ENCODE data around the gene CACHD1. TPM values are rescaled to one million over a fixed set of nuclear protein-coding genes. Genes with fewer than 3 reads are reported as not detected.

The CACHD1 gene
- total RNA-seq, 1 donor from 2014 or later: 14.3 TPM

DNA sequence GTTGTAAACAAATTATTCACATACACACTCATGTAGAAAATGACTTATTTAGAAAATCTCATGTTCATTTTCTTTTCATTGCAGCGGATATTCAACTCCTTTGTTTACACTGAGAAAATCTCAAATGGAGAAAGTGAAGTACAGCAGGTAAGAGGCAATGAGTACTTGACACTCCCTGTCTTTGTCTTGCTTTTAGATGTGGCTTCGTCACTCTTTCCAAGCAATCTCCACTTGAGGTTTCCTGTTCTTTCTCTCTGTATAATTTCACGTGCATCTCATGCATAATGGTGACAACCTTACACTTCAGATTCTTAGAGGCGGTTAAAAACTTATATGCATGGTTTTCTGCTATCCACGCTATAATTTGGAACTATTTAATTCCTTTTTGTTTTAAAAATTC lies 80.6 kb downstream of the CACHD1 start:
- no peak for DNase-seq

DNA sequence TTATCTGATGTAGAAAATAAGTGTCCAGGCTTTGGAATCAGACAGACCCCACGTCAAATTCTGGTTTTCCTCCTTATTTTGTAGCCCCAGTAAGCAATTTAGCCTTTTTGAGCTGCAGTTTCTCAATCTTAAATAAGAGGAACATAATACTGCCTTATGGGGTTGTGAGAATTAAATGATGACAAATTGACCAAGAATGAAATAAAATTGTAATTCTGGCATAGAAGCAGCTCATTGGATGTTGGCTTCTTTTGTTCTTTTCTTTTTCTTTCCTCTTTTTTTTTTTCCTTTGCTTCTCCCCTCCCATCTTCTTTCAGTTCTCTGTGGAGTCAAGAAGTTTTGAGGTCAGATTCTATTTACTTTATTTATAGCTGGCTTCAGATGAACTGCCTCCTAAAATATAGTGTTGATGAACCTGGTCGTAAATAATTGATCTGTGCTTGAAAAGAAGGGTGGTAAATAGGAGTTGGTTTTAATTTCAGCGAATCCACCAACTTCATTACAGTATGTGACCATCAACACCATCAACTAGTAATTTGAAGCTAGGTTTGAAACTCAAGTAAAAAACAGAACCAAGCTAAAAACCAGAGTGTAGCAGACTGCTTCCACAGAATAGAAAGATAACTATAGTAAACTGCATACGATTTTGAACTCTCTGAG lies 81.1 kb downstream of the CACHD1 start:
- DNase-seq: no peak

DNA sequence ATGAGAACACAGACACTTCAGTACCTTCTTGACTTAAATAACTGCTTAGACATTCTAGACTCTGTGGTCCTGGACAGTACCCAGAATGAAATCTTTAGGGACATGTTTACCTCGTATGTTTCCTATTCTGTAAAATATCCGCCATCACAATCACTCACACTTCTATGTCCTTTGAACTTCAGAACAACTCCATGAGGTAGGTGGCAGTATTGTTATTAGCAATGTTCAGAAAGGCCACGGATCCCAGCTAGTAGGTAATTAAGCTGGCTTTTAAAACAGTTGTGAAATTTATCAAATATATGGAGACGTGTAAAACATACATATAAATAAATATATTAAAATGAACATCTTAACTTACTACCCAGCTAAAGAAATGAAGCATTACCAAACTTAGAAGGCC lies 83.4 kb downstream of the CACHD1 start:
- no peak for DNase-seq

DNA sequence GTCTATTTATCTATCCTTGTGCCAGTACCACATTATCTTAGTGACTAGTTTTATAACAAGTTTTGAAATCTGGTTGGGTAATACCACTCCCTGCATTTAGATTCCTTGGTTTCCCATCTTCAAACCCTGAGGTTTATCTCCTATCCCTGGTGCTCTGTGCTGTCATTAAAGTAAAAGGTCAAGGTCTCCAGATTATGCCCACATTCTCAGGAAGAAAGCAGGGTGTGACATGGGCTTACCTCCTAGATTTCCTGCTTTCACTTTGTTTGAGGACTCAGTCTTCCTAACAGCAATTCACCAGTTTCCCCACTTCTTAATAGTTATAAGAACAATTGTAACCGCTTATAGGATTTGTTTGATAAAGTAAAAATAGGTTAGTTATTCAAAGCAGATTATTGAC lies 86.0 kb downstream of the CACHD1 start:
- no peak for DNase-seq

DNA sequence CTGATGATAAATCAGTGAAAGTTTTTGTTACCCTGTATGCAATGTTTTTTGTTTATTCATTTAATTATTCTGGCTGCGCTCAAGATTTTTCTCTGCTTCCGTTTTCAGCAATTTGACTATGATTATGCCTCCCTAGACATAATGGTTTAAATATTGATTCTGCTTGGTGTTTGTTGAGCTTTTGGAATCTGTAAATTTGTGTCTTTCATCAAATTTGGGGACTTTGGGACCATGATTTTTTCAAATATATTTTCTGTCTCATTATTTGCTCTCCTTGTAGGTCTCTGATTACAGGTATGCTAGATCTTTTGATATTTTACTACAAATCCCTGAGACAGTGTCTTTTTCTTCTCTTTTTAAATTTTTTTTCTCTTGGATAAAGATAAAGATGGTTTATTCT lies 92.1 kb downstream of the CACHD1 start:
- DNase-seq: no peak

DNA sequence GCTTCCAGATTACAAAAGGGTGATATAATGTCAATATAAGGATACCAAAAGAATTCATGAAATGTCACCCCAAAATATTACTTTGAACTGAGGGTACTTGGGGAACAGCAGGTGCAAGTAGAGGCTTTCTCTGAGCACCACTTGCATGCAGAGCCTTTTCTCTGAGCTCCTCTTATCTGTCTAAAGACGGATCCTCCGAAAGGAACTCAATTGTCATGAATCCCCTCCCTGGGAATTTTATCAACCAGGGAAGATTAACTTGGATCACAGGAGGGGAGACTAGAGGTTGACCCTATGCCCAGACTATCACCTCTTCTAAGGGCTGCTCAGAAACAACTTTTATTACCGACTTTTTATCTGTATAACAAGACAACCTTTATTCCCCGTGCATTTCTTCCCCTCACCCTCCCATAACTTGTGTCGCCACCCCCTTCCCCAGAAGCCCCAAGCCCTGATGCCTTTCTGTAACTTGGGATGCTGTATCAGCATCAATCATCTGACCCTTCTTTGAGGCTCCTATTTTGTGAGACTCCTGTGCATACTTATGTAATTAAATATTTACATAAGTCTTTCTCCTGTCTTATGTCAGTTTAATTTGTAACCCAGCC lies 94.1 kb downstream of the CACHD1 start:
- DNase-seq: no peak

DNA sequence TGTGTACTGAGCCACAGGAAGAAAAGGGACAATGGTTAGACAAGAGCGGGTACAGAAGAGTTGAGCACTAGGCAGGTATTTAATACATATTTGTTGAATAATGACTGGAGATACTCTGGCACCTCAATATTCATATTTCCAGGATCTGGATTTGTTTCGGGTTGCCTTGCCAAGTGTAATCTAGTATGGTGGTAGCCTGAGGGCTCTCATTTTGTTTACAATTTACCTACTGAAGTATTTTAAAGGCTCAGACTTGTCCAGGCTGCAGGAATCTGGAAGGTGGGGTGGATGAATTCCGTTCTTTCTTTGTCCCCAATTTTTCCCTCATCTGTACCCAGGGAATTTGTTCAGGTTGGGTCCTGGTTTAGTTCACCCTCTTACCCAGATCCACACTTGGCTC lies 95.0 kb downstream of the CACHD1 start:
- DNase-seq: no peak

DNA sequence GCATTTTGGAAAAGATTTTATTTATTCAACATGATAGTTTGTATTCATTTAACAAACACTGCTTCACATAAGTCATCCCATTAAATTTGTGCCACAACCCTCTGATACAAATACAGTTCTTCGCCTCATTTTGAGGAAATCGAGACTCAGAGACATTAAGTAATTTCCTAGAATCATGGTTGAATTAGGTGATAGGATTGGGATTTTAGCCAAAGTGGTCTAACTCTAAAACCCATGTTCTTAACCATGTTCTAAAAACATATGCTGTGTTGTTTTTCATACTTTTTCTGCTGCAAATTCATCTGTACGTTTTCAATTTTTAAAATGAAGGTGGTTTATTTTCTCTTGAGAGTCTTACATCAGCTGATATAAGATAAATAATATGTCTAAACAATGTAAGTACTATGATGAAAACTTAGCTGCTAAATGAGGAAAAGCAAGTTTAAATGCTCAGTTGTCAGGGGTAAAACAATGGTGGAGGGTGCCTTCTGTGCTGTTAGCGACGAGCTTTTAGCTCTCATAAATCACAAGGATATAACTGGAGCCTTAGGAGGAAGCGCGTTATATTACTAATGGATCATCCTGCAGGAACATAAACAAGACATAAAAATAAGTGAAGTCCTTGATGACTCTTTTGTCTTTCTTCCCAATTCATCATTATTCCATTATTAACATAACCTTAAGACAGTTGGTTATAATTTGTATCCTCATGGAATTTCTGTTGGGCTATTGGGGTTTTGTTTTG lies 97.7 kb downstream of the CACHD1 start:
- no peak for DNase-seq

DNA sequence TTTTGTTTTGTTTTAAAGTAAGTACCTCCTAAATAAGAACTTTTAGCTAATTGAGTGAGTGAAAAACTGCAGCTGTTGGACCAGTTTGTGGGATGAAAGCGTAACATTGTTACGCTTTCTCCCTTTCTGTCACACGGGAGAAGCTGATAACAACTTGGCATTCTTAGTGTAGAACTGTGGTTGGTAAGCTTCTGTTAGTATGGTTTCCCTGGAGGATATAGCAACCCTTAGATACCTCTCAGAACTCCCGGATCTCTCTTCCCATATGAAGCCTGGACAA lies 98.2 kb downstream of the CACHD1 start:
- DNase-seq: no peak

DNA sequence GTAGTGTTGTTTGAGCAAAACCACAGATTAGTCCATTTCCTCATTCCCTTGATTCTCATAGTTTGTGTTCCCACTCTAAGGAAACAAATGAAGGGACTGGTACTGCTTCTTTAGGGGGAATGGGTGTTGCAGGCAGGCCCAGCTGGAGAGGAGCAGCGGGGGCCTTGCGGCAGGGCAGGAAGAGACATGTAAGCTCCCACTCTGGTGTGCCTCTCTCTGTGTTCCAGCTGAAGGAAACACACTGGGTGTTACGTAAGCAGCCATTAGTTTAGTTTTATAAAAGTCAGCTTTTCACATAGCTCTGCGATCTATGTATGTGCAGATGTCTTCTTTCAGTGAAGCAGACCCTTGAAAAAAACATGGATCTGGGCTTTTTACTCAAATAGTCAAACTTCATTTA lies 99.5 kb downstream of the CACHD1 start:
- DNase-seq: no peak

DNA sequence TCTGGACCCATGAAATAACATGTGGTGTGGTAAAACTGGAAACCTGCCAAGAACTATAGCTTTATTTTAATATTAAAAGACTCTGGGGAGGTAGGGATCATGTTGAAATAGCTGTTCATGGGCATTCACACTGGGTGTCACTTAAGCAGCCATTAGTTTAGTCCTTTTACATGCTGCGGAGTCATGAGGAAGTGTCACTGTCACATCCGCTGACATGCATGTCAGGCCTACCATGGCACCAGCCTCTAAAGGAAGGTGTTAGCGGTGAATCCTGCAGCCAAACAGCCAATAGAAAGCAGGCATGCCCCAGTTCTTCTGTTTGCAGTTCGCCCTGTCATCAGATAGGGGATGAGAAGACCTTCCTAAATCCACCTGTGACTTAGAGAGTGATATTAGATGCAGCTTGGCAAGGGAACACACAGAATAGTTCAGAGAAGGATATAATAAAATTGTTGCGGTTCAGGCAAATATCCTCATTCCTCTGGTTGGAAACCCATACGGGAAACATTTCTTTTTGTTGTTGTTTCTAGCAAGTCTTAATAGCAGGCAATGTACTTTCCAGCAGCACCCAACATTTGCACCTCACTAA lies 100.4 kb downstream of the CACHD1 start:
- no peak for DNase-seq

DNA sequence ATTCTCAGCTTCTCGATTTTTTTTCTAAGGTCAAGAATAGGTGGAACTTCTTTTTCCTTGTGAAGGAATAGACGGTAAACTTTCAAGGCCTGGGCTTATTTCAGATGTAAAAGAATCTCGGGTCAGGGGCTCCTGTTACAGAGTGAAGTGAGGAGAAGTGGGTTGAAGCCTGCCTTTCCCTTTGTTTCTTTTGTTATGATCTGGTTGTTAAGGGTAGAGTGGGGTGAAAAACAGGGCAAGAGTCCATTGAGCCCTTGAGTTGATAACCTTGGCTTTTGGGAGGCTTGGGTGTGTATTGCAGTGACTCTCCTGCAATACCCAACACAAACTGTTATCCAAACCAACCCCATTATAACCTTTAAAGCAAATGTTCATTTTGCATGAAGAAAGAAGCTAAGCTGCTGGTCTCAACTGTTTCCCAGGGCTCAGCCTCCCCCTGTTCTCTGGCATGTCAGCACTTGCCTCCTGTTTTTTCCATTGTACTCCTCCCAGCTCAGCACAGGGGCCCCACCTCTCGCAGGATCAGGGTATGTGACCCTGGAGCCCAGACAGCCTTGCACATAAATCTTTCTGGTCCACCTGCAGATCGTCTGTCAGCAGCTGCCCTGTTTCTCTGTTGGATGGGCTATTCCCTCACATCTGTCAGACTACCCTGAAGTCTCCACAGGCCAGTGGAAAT lies 102.4 kb downstream of the CACHD1 start:
- no peak for DNase-seq

DNA sequence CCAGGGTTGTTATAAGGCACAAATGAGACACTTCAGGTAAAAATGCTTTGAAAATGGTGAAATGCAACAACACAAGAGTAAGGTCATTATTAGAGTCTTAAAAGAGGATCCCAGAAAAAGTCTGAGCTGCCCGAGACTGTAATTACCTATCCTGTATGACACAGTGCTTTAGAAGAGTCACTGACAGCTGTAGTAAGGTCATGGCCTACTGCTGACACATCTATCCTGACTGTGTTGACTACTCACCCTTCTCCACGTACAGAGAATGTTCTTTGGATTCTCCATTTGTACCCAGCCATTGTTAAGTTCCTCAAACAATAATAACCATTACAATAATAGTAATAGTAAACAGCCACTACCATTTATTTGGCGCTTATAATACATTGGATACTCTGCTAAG lies 104.4 kb downstream of the CACHD1 start:
- no peak for DNase-seq

DNA sequence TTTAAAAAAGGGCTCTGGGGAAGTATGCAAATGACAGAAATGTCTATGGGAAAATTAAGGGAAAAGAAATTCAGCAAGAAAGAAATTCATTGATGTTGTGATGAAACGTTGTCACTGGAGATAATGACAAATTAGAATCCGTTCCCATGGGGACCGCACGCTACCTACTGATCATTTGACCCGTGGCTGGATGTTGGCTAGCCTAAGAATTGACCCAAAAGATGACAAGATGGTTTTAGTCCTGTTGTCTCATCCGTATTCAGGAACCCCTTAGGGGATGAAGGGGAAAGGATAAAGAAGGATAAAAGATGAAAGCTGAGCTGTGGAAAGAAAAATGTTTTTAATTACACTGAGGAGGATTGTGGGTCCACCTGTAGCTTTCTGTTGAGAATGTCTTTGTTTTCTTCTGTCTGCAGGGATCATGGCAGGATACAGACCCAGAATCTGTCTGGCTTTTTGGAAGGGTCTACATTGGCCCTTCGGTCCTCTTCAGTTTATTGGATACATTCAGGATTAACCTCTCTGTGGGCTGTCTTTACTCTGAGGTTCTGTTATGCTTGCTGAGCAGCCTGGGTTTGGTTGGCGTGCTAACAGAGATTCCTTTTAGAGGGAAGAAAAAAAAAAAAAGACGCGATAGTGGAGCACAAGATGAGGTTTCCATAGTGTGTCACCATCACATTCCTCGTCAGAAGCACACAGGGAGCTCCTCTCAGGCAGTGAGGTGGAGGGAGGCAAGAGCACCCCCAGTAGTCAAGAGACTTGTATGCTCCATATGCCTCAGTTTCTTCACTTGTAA lies 106.2 kb downstream of the CACHD1 start:
- no peak for DNase-seq

DNA sequence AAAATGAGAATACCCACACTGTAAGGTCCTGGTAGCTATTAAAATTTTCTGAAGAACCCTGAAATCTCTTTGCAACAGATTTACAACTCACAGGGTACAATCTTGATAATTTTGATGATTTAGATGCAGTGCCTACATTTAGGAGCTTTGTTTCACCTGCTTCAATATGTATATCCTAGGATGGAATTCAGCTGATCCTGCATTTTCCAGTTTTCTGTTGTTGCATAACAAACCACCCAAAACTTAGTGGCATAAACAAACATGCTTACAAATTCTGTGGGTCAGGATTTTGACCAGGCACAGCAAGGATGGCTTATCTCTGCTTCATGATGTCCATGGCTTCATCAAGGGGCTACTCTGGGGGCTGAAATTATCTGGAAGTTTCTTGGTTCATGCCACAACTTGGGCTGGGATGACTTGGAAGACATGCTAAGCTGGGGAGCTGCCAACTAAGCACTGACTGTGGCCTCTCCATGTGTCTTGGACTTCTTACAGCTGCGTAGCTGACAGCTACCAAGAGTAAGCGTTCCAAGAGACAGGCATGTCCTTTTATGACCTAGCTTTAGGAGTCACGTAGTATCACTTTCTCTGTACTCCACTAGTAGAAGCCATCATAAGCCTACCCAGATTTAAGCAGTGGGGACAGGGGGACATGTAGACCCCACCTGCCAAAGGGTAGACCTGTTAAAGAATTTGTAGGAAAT lies 108.5 kb downstream of the CACHD1 start:
- no peak for DNase-seq

DNA sequence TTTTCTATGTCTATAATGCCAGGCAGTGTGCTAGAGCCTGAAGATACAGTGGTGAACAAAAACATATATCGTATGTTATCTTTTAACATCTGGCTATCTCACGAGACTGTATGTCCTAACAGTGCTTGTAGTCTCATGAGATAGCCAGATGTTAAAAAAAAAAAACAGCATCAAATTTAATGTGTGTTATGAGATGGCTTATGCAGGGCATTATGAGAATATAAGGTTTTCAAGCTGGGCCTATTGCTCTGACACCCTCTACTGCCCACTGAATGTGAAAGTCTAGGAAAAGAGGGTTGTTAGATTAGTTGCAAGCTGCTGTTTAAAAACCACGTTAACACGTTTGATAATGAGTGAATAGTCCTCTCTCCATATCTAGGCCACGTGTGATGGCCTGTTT lies 109.8 kb downstream of the CACHD1 start:
- DNase-seq: no peak

DNA sequence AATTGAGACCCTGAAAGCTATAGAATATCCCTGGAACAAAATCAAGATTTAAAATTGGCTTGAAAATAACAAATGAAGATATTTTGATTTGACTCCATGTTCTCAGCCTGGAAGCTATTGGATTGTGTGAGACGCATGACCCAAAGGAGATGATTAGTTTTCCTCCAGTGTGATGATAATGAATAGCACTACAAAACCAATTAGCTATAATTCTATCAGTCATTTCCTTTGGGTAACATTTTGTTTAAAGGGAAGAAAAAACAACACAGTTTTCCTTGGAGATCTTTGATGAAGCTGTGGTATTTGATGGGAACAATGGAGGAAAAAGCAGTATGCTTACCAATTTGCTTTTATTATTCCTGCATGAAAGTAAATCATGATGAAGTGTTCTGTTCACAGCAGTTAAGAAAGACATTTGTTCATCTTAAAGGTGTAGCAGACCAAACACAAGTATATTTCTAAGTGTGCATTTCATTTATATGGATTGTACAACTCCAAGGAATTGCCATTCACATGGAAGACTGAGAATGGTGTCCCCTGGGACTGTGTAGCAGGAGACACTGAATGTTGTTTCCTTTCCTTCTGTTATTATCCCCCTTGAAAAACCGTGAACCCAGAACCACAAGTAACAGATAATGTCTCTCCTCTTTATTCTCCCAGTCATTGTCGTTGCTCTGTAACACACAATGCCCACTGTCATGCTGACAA lies 111.4 kb downstream of the CACHD1 start:
- no peak for DNase-seq

DNA sequence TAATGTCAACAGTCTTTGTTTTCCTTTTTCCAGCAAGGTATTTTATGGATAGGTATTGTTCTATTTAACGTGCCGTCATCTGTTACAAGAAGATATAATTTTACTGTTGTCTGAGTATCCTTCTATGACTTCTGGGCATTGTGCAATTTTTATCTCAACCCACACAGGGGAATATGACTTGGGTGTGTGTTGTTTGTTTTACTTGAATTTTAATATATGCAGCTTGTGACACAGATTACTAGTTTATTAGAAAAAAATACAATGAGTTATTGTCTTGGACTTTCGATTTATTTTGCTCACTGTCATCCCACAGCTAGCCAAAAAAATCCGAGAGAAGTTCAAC lies 111.9 kb downstream of the CACHD1 start:
- DNase-seq: no peak

DNA sequence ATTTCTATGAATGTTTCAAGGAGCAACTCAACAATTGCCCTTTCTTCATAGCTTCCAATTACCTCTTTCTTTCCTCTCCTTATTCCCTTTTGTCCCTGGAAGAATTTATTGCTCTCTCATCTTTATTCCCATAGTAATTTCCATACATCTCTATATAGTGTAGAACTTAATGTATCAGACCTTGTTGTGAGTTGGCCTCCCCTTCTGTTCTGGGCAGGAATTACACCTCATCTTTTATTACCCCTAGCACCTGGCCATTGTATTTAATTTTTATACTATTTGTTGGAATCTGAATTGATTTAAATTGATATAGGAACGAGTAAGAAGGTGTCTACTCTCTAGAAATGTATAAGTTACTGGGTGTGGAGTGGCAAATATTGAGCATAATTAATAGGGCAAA lies 114.5 kb downstream of the CACHD1 start:
- no peak for DNase-seq

DNA sequence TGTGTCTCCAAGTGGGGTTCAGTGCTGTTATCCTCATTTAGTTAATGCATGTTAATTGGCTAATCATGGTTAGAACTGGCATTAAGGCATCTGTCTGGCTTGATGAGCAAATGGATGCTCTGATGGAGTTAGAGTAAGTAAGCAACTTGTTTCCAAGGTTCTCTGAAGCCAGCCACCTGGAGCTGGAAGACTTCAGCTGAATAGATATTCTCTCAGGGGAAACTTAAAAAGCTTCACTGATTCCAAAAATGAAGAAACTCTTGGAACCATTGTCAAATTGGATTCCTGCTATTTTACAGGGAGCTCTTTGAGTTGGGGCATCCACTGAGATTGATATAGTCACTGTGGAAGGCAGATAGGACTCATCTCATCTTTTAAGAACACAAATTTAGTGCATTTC lies 118.9 kb downstream of the CACHD1 start:
- DNase-seq: no peak

DNA sequence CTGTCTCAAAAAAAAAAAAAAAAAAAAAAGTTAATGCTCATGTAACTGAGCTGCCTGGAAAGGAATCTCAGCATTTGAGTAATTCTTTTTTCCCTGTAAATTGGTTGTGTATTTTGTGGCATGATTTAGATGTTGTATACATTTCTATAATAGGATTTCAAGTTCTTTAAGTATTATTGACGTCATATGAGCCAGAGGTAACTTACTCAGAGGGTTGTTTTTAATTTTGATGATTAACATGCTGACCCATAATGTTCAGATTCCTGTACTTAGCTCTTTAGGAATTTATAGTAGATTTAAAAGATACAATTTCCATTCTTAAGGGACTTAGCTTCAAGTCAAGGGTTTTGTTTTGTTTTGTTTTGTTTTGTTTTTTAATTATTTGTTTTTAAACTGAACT lies 120.4 kb downstream of the CACHD1 start:
- no peak for DNase-seq
